Measurements from ENCODE around the gene NCK2. TPM values are rescaled to one million over a fixed set of nuclear protein-coding genes. Genes with fewer than 3 reads are reported as not detected.

NCK2 gene
- total RNA-seq, 1 experiment from 2014 or later = 45.4 TPM

DNA sequence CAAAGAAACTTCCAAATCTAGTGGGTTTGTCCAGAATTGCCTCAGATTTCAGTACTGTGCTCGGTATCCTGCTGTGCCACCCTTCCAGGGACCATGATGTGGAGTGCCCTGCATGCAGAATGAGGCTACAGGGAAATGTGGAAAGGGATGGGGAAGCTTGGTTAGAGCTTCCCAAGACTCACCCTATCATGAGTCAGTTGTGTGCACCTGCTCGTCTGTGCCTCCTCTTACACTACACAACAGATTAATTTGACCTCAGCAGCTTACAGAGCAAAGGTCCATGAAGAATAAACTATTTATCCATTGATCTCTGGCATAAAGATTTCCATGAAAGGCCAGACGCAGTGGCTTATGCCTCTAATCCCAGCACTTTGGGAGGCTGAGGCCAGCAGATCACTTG lies 21.3 kb upstream of the NCK2 start:
- Histone ChIP-seq H3F3A (ENCODE audit: low read length, unreplicated experiment) (no peaks in the 10 kb centered on the region), H3K9me3 (ENCODE audit: low read length) (no peaks in the 10 kb centered on the region), H3K27me3 (ENCODE audit: low read length) (no peaks in the 10 kb centered on the region), H3K79me2 (ENCODE audit: low read length) (no peaks in the 10 kb centered on the region), H3K4me3 (ENCODE audit: low read length) (no peak overlapping the region), H3K36me3 (ENCODE audit: low read depth, low read length) (no peaks in the 10 kb centered on the region), H3K9me2 (replicated peaks; ENCODE audit: low read length) (no peaks in the 10 kb centered on the region), H2AFZ (ENCODE audit: low read length) (no peak overlapping the region), H3K9ac (ENCODE audit: low read length) (no peak overlapping the region), H3K27ac (ENCODE audit: low read length) (no peak overlapping the region), H3K4me2 (ENCODE audit: low read length) (no peak overlapping the region), H4K20me1 (ENCODE audit: low read length) (no peaks in the 10 kb centered on the region), H3K4me1 (ENCODE audit: insufficient read depth, low read length) (no peaks in the 10 kb centered on the region)
- TF ChIP-seq, protein P1, sequence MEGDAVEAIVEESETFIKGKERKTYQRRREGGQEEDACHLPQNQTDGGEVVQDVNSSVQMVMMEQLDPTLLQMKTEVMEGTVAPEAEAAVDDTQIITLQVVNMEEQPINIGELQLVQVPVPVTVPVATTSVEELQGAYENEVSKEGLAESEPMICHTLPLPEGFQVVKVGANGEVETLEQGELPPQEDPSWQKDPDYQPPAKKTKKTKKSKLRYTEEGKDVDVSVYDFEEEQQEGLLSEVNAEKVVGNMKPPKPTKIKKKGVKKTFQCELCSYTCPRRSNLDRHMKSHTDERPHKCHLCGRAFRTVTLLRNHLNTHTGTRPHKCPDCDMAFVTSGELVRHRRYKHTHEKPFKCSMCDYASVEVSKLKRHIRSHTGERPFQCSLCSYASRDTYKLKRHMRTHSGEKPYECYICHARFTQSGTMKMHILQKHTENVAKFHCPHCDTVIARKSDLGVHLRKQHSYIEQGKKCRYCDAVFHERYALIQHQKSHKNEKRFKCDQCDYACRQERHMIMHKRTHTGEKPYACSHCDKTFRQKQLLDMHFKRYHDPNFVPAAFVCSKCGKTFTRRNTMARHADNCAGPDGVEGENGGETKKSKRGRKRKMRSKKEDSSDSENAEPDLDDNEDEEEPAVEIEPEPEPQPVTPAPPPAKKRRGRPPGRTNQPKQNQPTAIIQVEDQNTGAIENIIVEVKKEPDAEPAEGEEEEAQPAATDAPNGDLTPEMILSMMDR (conservative IDR thresholded peaks at IDR 0.05; ENCODE audit: low read depth, low read length) = no peak
- TF ChIP-seq EZH2 (IDR thresholded peaks at IDR 0.05; ENCODE audit: low read length, unreplicated experiment) (no peak), EZH2phosphoT487 (IDR thresholded peaks at IDR 0.05; ENCODE audit: borderline replicate concordance, low read length) (no peak)
- DNase-seq (no peak), ATAC-seq (no peak)
- CTCF ChIA-PET = no interaction called here
- intact Hi-C loops (cut with micrococcal nuclease) = no loop called here
- BruUV-seq (replicated peaks) = no TSS peak
- POLR2A ChIA-PET (ENCODE audit: unreplicated experiment) = no interaction called here

DNA sequence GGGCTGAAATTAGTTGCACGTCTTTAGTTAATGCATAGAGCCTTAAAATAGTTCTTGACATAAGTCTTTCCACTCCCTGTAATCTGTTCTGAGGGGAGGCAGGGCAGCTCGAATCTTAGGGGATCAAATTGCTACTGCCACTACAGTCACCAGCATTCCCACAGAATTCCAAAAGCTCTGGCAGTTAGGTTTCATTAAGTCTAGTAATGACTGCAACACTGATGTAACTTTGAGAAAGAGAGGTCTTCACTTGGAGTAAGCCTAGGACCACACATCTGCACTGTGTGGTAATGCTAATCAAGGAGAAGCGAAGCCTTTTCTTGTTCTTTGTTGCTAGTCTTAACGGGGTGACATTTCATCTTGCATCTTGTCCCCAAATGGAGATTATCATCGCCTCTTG lies 19.3 kb upstream of the NCK2 start:
- H3K9me2 ChIP-seq (replicated peaks; ENCODE audit: low read length) = no peaks in the 10 kb centered on the region
- no TSS peak for BruUV-seq (replicated peaks)
- CTCF ChIA-PET = no interaction called here
- H3K4me2 ChIP-seq (ENCODE audit: low read length) = no peak overlapping the region
- ATAC-seq (no peak), DNase-seq (no peak)
- H3K79me2 ChIP-seq (ENCODE audit: low read length) = no peaks in the 10 kb centered on the region
- H3K27me3 ChIP-seq (ENCODE audit: low read length) = no peaks in the 10 kb centered on the region
- TF ChIP-seq EZH2 (IDR thresholded peaks at IDR 0.05; ENCODE audit: low read length, unreplicated experiment) = no peak
- no peak for TF ChIP-seq EZH2phosphoT487 (IDR thresholded peaks at IDR 0.05; ENCODE audit: borderline replicate concordance, low read length)
- TF ChIP-seq, protein P1 (conservative IDR thresholded peaks at IDR 0.05; ENCODE audit: low read depth, low read length) = no peak
- H3K4me3 ChIP-seq (ENCODE audit: low read length) = no peak overlapping the region
- POLR2A ChIA-PET (ENCODE audit: unreplicated experiment) = no interaction called here
- no peaks in the 10 kb centered on the region for H3K4me1 ChIP-seq (ENCODE audit: insufficient read depth, low read length)
- H4K20me1 ChIP-seq (ENCODE audit: low read length) = no peaks in the 10 kb centered on the region
- no peak overlapping the region for H3K9ac ChIP-seq (ENCODE audit: low read length)
- no peaks in the 10 kb centered on the region for H3K9me3 ChIP-seq (ENCODE audit: low read length)
- no peak overlapping the region for H2AFZ ChIP-seq (ENCODE audit: low read length)
- no peaks in the 10 kb centered on the region for H3F3A ChIP-seq (ENCODE audit: low read length, unreplicated experiment)
- H3K27ac ChIP-seq (ENCODE audit: low read length) = no peak overlapping the region
- intact Hi-C loops (cut with micrococcal nuclease) = no loop called here
- H3K36me3 ChIP-seq (ENCODE audit: low read depth, low read length) = no peaks in the 10 kb centered on the region

DNA sequence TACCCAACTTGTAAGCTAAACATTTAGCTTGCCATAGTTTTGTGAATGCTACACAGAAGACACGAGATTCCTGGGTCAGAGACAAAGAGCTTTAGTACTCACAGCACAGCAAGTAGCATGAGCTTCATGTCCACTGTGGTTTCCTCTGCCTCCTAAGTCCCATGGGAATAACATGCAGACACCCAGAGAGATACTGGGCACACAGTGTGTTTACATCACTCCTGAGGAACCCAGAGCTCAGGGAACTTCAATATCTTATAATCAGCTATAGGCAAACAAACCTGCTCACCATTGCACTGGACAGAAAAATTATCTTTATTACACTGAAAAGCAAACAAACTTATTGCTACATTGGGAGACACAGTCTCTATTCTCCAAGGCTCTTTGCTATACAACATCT lies 14.5 kb upstream of the NCK2 start:
- no peak overlapping the region for H3K4me2 ChIP-seq (ENCODE audit: low read length)
- ChIA-PET POLR2A (ENCODE audit: unreplicated experiment) (no interaction called here), CTCF (no interaction called here)
- no peaks in the 10 kb centered on the region for H3F3A ChIP-seq (ENCODE audit: low read length, unreplicated experiment)
- H2AFZ ChIP-seq (ENCODE audit: low read length) = no peak overlapping the region
- no TSS peak for BruUV-seq (replicated peaks)
- H3K4me3 ChIP-seq (ENCODE audit: low read length) = no peak overlapping the region
- H3K9me3 ChIP-seq (ENCODE audit: low read length) = no peaks in the 10 kb centered on the region
- no peaks in the 10 kb centered on the region for H3K79me2 ChIP-seq (ENCODE audit: low read length)
- H3K9me2 ChIP-seq (replicated peaks; ENCODE audit: low read length) = no peaks in the 10 kb centered on the region
- no peak overlapping the region for H3K9ac ChIP-seq (ENCODE audit: low read length)
- ATAC-seq (no peak), DNase-seq (no peak)
- no peaks in the 10 kb centered on the region for H3K36me3 ChIP-seq (ENCODE audit: low read depth, low read length)
- peaks cover 12% of the 10 kb centered on the region for H3K4me1 ChIP-seq (ENCODE audit: insufficient read depth, low read length)
- TF ChIP-seq EZH2 (IDR thresholded peaks at IDR 0.05; ENCODE audit: low read length, unreplicated experiment) (no peak), EZH2phosphoT487 (IDR thresholded peaks at IDR 0.05; ENCODE audit: borderline replicate concordance, low read length) (no peak)
- TF ChIP-seq, protein P1 (conservative IDR thresholded peaks at IDR 0.05; ENCODE audit: low read depth, low read length) = no peak
- H3K27me3 ChIP-seq (ENCODE audit: low read length) = no peaks in the 10 kb centered on the region
- H3K27ac ChIP-seq (ENCODE audit: low read length) = no peak overlapping the region
- H4K20me1 ChIP-seq (ENCODE audit: low read length) = no peaks in the 10 kb centered on the region
- intact Hi-C loops (cut with micrococcal nuclease) = no loop called here
